IMR-90 (cell line): ENCODE results near the gene GPC5. TPM values are rescaled to one million over a fixed set of nuclear protein-coding genes. Genes with fewer than 3 reads are reported as not detected.

Source experiments
- ATAC-seq: fragments of 200-7000 bp; cut with Tn5 transposase; 2 replicates; pipeline ENCODE4 v1.9.1; 2020; ENCODE audit warnings: low read depth, mild to moderate bottlenecking, moderate library complexity
- BruUV-seq: library from RNA; stranded (reverse); fragments of 400-500 nt; replicated peaks from 2 replicates; lab custom pipeline; 2021; lab: Mats Ljungman, UMichigan
- CTCF ChIA-PET: fragments of 300-600 bp; formaldehyde crosslinking; extraction: SDS; loops from one replicate; lab custom pipeline; 2021; ENCODE audit warnings: antibody characterized with exemption; lab: Yijun Ruan, JAX
- POLR2A ChIA-PET: fragments of 300-600 bp; sonication (Branson Sonifier 250); formaldehyde crosslinking; loops from one replicate; lab custom pipeline; 2022; ENCODE audit warnings: antibody characterized with exemption; ENCODE audit not compliant: unreplicated experiment; lab: Charles Lee
- DNase-seq: peaks from one replicate; pipeline ENCODE4 v3.0.0; 2013
- H2AFZ ChIP-seq: replicated peaks from 2 replicates; pipeline ENCODE3; 2013; ENCODE audit warnings: low read length, mild to moderate bottlenecking; ENCODE audit not compliant: poor library complexity
- H2AK5ac ChIP-seq: 2 replicates; pipeline ENCODE4 v1.6.1; 2013; ENCODE audit warnings: low read depth, low read length, inconsistent platforms
- H2AK9ac ChIP-seq: replicated peaks from 2 replicates; pipeline ENCODE3; 2013; ENCODE audit warnings: mild to moderate bottlenecking, low read depth, low read length, moderate library complexity; ENCODE audit not compliant: poor library complexity
- H2BK120ac ChIP-seq: 2 replicates; pipeline ENCODE4 v1.6.1; 2013; ENCODE audit warnings: low read depth, low read length, inconsistent platforms
- H2BK15ac ChIP-seq: 3 replicates; pipeline ENCODE4 v1.6.1; 2013; ENCODE audit warnings: low read depth, low read length, inconsistent platforms
- H2BK20ac ChIP-seq: 2 replicates; pipeline ENCODE4 v1.6.1; 2013; ENCODE audit warnings: low read depth, mild to moderate bottlenecking, inconsistent platforms, low read length, moderate library complexity
- H2BK5ac ChIP-seq: 2 replicates; pipeline ENCODE4 v1.6.1; 2013; ENCODE audit warnings: mild to moderate bottlenecking, low read depth, low read length, inconsistent platforms; ENCODE audit not compliant: poor library complexity, severe bottlenecking
- H3K14ac ChIP-seq: replicated peaks from 2 replicates; pipeline ENCODE4 v1.6.1; 2013; ENCODE audit warnings: low read depth, low read length, inconsistent platforms
- H3K18ac ChIP-seq: 2 replicates; pipeline ENCODE4 v1.6.1; 2013; ENCODE audit warnings: low read depth, low read length, control low read depth
- H3K23ac ChIP-seq: 2 replicates; pipeline ENCODE4 v1.6.1; 2013; ENCODE audit warnings: low read depth, low read length, inconsistent platforms
- H3K27ac ChIP-seq: 2 replicates; pipeline ENCODE4 v1.5.1; 2013; ENCODE audit warnings: mild to moderate bottlenecking, control low read depth, low read length; ENCODE audit not compliant: insufficient read depth
- H3K27me3 ChIP-seq: 2 replicates; pipeline ENCODE4 v1.6.1; 2013; ENCODE audit warnings: low read length; ENCODE audit not compliant: control insufficient read depth, insufficient read depth
- H3K36me3 ChIP-seq: 2 replicates; pipeline ENCODE4 v1.6.1; 2013; ENCODE audit warnings: low read length, mixed read lengths; ENCODE audit not compliant: control insufficient read depth, insufficient read depth
- H3K4ac ChIP-seq: 2 replicates; pipeline ENCODE4 v1.6.1; 2013; ENCODE audit warnings: low read depth, low read length, inconsistent platforms
- H3K4me1 ChIP-seq: 2 replicates; pipeline ENCODE4 v1.6.1; 2013; ENCODE audit warnings: low read length, mixed read lengths; ENCODE audit not compliant: control insufficient read depth, insufficient read depth
- H3K4me2 ChIP-seq: 2 replicates; pipeline ENCODE4 v1.6.1; 2013; ENCODE audit warnings: low read depth, mild to moderate bottlenecking, control low read depth, low read length, moderate library complexity
- H3K4me3 ChIP-seq: 2 replicates; pipeline ENCODE4 v1.5.1; 2013; ENCODE audit warnings: low read depth, mild to moderate bottlenecking, control low read depth, low read length, moderate library complexity; ENCODE audit not compliant: insufficient read depth
- H3K56ac ChIP-seq: 2 replicates; pipeline ENCODE4 v1.6.1; 2013; ENCODE audit warnings: low read length, inconsistent platforms; ENCODE audit not compliant: insufficient read depth; ENCODE audit errors: extremely low read depth
- H3K79me1 ChIP-seq, 2 experiments: 2 replicates each; pipeline ENCODE4 v1.6.1; 2013; ENCODE audit warnings: low read length in 2 of 2, inconsistent platforms in 1 of 2, low read depth in 1 of 2
- H3K9ac ChIP-seq: 2 replicates; pipeline ENCODE4 v1.6.1; 2013; ENCODE audit warnings: low read depth, low read length, control low read depth
- H3K9me1 ChIP-seq: 2 replicates; pipeline ENCODE4 v1.6.1; 2013; ENCODE audit warnings: low read length, inconsistent platforms; ENCODE audit not compliant: insufficient read depth
- H3K9me3 ChIP-seq: 2 replicates; pipeline ENCODE4 v1.6.1; 2013; ENCODE audit warnings: low read length; ENCODE audit not compliant: control insufficient read depth, insufficient read depth
- H4K20me1 ChIP-seq: 2 replicates; pipeline ENCODE4 v1.6.1; 2013; ENCODE audit warnings: low read length, inconsistent platforms; ENCODE audit not compliant: insufficient read depth
- H4K5ac ChIP-seq: 2 replicates; pipeline ENCODE4 v1.6.1; 2013; ENCODE audit warnings: mild to moderate bottlenecking, low read depth, low read length, control low read depth
- H4K8ac ChIP-seq, 2 experiments: 2 replicates each; pipeline ENCODE4 v1.6.1; 2013; ENCODE audit warnings: low read depth in 2 of 2, low read length in 2 of 2, control low read depth in 1 of 2, inconsistent platforms in 1 of 2
- H4K91ac ChIP-seq: 2 replicates; pipeline ENCODE4 v1.6.1; 2013; ENCODE audit warnings: low read depth, low read length, inconsistent platforms; ENCODE audit not compliant: insufficient read depth
- CHD1 ChIP-seq: IDR thresholded peaks from 2 replicates; pipeline ENCODE4 v1.6.1; 2012; ENCODE audit warnings: low read depth, low read length, improper control_type of control experiment
- FOS ChIP-seq: fragments of 150-350 bp; IDR thresholded peaks from 2 replicates; pipeline ENCODE4 v1.6.1; 2016; ENCODE audit warnings: low read depth, low read length
- MAFK ChIP-seq: IDR thresholded peaks from 2 replicates; pipeline ENCODE4 v1.6.1; 2012; ENCODE audit warnings: low read depth, low read length, improper control_type of control experiment
- MAZ ChIP-seq: IDR thresholded peaks from 2 replicates; pipeline ENCODE4 v1.6.1; 2012; ENCODE audit warnings: low read depth, mild to moderate bottlenecking, low read length, improper control_type of control experiment, moderate library complexity, borderline replicate concordance
- MXI1 ChIP-seq: IDR thresholded peaks from 2 replicates; pipeline ENCODE4 v1.6.1; 2012; ENCODE audit warnings: low read depth, mild to moderate bottlenecking, low read length, moderate library complexity, borderline replicate concordance
- NFE2L2 ChIP-seq: fragments of 150-350 bp; IDR thresholded peaks from 2 replicates; pipeline ENCODE4 v1.6.1; 2016; ENCODE audit warnings: low read depth, mild to moderate bottlenecking, low read length
- RAD21 ChIP-seq: IDR thresholded peaks from 2 replicates; pipeline ENCODE4 v1.6.1; 2012; ENCODE audit warnings: low read length, improper control_type of control experiment
- RFX5 ChIP-seq: IDR thresholded peaks from 2 replicates; pipeline ENCODE4 v1.8.0; 2012; ENCODE audit warnings: low read depth, mild to moderate bottlenecking, low read length, moderate library complexity
- WGBS, 2 experiments: methylation state at CpG; one replicate each; pipeline versions ENCODE4 v1.1.5 to v1.1.7; 2013; ENCODE audit warnings: missing lambda C conversion rate in 2 of 2; ENCODE audit not compliant: insufficient read length in 1 of 2; ENCODE audit errors: extremely low coverage in 2 of 2; 5-methylcytosine and 5-hydroxymethylcytosine counted together
- dilution Hi-C: fragments of 300-500 bp; cut with HindIII; formaldehyde crosslinking; loops from one replicate; pipeline ENCODE4 v1.14.3; 2018; ENCODE audit warnings: low sequenced_read_pairs; ENCODE audit not compliant: unreplicated experiment
- in situ Hi-C: fragments of 300-500 bp; cut with MboI; formaldehyde crosslinking; loops from 3 replicates; pipeline ENCODE4 v1.14.3; 2019; ENCODE audit warnings: low sequenced_read_pairs, inconsistent platforms, mixed read lengths
- intact Hi-C: fragments of 100-400 bp; cut with micrococcal nuclease; formaldehyde crosslinking; loops from 2 replicates; pipeline ENCODE4 v1.10.0; 2022
- polyA plus RNA-seq, 3 experiments: library from polyadenylated mRNA; depleted of rRNA; stranded (reverse); fragments of >200 nt; gene quantifications; 2 replicates each; pipeline ENCODE4 v1.2.3, GENCODE V29; 2012; ENCODE audit warnings: low replicate concordance in 1 of 3
- total RNA-seq: library from RNA; depleted of rRNA; stranded (reverse); fragments of >200 nt; gene quantifications from 2 replicates; pipeline ENCODE4 v1.2.3, GENCODE V29; 2012
- TF ChIP-seq, protein P1 (sequence below): conservative IDR thresholded peaks from 2 replicates; pipeline ENCODE4 v1.5.1; 2012; ENCODE audit warnings: mild to moderate bottlenecking, low read depth, low read length, improper control_type of control experiment

Gene GPC5
- total and polyA plus RNA-seq, 2 of the 4 experiments (the other 2 are of a cell fraction), result 0.94 to 1.8 TPM

DNA sequence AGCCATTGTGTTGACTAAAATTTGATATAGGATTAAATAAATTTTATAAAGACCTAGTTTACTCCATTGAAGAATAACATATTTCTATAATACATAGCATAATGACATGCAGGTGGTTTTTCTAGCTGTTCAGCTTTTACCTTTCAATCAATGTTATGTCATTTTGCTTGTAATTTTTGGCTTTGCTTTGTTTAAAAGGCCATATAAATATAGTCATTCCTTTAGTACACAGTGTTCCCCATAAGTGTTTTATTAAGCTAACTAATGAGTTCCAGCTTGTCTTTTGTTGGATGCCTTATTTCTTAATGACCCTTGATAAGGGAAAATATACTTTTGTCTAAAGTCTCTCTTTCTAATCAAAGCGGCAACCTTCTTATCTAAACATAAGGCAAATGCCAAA is 921.9 kb downstream of the GPC5 start:
- no peaks in the 10 kb centered on the region for H3K27me3 ChIP-seq
- no peak overlapping the region for H2BK15ac ChIP-seq
- TF ChIP-seq RFX5 (no peak), MAZ (no peak), FOS (no peak), CHD1 (no peak), NFE2L2 (no peak), MXI1 (no peak), RAD21 (no peak), MAFK (no peak)
- TF ChIP-seq, protein P1, sequence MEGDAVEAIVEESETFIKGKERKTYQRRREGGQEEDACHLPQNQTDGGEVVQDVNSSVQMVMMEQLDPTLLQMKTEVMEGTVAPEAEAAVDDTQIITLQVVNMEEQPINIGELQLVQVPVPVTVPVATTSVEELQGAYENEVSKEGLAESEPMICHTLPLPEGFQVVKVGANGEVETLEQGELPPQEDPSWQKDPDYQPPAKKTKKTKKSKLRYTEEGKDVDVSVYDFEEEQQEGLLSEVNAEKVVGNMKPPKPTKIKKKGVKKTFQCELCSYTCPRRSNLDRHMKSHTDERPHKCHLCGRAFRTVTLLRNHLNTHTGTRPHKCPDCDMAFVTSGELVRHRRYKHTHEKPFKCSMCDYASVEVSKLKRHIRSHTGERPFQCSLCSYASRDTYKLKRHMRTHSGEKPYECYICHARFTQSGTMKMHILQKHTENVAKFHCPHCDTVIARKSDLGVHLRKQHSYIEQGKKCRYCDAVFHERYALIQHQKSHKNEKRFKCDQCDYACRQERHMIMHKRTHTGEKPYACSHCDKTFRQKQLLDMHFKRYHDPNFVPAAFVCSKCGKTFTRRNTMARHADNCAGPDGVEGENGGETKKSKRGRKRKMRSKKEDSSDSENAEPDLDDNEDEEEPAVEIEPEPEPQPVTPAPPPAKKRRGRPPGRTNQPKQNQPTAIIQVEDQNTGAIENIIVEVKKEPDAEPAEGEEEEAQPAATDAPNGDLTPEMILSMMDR, result no peak
- H2AFZ ChIP-seq, result no peak overlapping the region
- no peak overlapping the region for H4K5ac ChIP-seq
- no peaks in the 10 kb centered on the region for H3K79me1 ChIP-seq
- H4K20me1 ChIP-seq, result no peaks in the 10 kb centered on the region
- no peak overlapping the region for H4K8ac ChIP-seq
- no peak overlapping the region for H4K91ac ChIP-seq
- no peak overlapping the region for H3K56ac ChIP-seq
- no peak overlapping the region for H3K23ac ChIP-seq
- BruUV-seq, result no TSS peak
- no peak overlapping the region for H2AK5ac ChIP-seq
- H3K4me3 ChIP-seq, result no peak overlapping the region
- H3K4me1 ChIP-seq, result peaks cover 2% of the 10 kb centered on the region; the same call in 1 of the 2 replicates
- DNase-seq, result no peak
- no peak overlapping the region for H3K4ac ChIP-seq
- ChIA-PET CTCF (no interaction called here), POLR2A (no interaction called here)
- no peaks in the 10 kb centered on the region for H3K9me3 ChIP-seq
- H2AK9ac ChIP-seq, result no peak overlapping the region
- no peak for ATAC-seq
- intact Hi-C loops (no loop called here), in situ Hi-C loops (no loop called here), dilution Hi-C loops (no loop called here)
- no peak overlapping the region for H3K14ac ChIP-seq
- H3K9me1 ChIP-seq, result no peaks in the 10 kb centered on the region
- no peak overlapping the region for H2BK5ac ChIP-seq
- no CpG with 5 or more reads among the region's 1 CpG for WGBS, 2 experiments
- no peak overlapping the region for H3K27ac ChIP-seq
- H2BK20ac ChIP-seq, result no peak overlapping the region
- no peak overlapping the region for H3K9ac ChIP-seq
- no peak overlapping the region for H3K18ac ChIP-seq
- no peak overlapping the region for H3K4me2 ChIP-seq
- no peaks in the 10 kb centered on the region for H3K36me3 ChIP-seq
- no peak overlapping the region for H2BK120ac ChIP-seq
